ENCODE data around the gene THOP1. TPM values are rescaled to one million over a fixed set of nuclear protein-coding genes. Genes with fewer than 3 reads are reported as not detected.

The THOP1 gene
- total RNA-seq, 1 experiment from 2014 or later, result 308 TPM

DNA sequence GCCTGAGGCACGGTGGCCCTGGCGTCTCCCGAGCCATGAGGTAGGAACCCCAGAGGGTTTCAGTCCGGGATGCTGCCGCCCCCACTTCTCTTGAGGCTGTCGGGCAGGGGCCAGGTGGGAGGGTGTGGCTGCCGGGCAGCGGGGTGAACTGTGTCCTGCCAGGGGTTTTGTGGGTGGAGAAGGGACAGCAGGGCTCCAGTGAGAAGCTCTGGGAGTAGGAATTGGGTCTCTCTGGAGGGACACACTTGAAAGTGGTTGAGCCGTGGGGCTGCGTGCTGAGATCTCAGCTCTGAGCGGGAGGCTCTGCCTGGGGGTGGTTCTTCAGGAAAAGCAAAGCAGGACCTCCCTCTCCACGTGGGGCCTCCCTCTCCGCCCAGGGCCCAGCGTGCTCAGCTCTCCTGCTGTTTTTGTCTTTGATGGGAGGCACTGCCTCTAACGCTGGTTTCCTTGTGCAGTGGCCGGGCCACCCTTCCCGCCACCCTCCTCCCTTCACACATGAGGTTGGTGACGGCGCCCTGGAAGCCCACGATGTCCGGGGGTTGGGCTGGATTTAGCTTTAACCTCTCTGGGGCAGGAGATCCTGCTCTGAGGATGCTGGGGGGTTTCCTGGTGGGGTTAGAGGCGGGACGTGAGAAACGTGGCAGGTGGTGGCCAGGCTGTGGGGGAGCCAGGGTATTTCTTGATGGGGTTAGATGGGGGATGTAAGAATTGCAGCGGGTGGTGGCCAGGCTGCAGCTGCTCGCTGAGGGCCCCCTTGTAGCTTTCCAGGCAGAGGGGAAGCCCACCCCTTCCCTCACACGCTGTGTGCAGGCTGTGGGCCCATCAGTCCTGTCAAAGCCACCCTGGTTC, 19.1 kb downstream of the THOP1 start:
- no peak for DNase-seq (ENCODE audit: low spot score)

DNA sequence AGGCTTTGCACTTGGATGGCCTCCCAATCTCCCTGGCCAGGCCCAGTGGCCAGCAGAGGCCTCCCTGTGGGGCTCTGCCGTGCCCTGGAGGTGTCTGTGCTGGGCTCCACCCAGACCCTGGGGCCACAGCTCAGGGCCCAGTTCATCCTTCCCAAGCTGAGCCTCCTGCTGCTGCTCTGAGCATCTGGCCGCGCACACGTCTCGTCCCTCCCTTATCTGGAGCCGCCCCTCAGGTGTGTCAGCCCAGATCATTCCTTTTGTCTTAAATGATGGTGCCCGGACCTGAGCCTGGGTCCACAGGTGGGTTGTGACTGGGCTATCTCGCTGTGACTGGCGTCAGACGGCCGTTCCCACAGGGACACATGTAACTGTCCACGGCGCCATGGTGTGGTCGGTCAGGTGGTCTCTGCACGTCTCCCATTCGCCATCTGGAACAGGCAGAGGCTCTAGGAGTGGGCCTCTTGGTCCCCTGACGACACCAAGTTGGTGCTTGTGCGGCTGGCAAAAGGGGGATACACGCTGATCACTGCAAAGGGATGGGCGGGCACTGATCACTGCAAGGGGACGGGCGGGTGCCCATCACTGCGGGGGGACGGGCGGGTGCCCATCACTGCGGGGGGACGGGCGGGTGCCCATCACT, 20.1 kb downstream of the THOP1 start:
- DNase-seq (ENCODE audit: low spot score), result no peak

DNA sequence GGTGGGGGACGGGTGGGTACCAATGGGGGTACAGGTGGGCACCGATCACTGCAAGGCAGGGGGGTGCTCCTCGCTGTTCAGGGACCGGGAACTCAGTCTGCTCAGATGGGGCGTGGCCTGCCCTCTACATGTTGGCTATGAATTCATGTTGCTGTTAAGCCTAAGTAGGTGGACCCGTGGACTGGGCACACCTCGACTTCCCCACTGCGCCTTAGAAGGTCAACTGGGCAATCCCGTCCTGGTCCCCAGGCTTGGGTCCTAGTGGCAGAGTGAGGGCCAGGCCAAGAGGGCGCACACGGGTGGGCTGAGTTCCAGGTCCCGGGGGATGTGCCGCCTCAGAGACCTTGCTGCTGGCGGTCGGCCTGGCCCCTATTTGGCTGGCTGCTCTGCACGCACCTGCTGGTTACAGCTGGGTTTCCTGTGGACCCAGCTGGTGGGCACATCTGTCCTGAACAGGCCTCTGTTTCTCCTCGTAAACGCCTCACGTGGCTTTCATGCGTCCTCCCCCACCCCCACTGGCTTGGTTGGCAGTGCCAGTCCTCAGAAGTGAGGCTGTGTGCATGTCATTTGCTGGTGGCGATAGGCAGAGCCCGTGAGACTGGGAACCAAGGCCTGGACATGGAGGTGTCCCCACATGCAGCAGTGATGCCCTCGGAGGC, 20.8 kb downstream of the THOP1 start:
- DNase-seq (ENCODE audit: low spot score), result no peak

DNA sequence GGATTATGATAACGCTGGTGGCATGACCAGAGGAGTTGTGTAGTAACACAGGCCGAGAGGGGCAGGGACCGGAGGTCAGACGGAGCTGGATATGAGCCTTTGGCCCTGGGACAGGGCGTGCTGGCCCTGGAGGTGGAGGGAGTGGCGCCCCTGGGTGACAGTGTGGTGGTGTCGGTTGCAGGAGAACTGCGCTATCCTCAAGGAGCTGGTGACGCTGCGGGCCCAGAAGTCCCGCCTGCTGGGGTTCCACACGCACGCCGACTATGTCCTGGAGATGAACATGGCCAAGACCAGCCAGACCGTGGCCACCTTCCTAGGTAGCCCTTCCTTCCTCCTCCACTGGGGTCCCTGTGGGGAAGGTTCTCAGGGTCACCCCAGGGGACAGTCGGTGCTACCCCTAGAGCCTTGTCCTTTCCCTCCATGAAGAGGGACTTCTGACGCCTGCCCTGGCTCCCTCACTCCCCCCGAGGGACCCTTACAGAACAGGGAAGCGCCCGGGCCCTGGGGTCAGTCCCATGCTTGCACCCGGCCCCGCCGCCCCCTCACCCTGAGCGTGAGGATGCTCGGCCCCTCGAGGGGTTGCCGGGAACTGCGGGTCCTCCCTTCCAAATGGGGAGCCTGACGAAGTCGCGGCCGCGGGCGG, 21.6 kb downstream of the THOP1 start:
- no peak for DNase-seq (ENCODE audit: low spot score)

DNA sequence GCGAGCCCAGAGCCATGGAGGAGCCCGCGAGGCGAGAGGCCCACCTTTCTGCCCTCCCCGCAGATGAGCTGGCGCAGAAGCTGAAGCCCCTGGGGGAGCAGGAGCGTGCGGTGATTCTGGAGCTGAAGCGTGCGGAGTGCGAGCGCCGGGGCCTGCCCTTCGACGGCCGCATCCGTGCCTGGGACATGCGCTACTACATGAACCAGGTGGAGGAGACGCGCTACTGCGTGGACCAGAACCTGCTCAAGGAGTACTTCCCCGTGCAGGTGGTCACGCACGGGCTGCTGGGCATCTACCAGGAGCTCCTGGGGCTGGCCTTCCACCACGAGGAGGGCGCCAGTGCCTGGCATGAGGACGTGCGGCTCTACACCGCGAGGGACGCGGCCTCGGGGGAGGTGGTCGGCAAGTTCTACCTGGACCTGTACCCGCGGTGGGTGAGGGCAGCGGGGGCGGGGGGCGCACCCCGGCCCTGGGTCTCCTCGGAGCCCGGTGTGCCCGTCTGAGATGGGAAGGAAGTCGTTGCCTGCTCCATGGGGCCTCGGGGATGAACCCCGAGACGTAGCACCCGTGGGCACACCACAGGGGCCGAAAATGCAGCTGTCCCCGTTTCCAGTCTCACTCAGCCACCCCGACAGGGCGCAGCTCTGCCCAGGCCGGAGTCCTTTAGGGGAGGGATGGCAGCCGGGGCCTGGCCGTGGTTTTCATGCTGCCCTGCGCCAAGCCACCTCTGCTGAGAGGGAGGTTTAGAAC, 22.3 kb downstream of the THOP1 start:
- no peak for DNase-seq (ENCODE audit: low spot score)

DNA sequence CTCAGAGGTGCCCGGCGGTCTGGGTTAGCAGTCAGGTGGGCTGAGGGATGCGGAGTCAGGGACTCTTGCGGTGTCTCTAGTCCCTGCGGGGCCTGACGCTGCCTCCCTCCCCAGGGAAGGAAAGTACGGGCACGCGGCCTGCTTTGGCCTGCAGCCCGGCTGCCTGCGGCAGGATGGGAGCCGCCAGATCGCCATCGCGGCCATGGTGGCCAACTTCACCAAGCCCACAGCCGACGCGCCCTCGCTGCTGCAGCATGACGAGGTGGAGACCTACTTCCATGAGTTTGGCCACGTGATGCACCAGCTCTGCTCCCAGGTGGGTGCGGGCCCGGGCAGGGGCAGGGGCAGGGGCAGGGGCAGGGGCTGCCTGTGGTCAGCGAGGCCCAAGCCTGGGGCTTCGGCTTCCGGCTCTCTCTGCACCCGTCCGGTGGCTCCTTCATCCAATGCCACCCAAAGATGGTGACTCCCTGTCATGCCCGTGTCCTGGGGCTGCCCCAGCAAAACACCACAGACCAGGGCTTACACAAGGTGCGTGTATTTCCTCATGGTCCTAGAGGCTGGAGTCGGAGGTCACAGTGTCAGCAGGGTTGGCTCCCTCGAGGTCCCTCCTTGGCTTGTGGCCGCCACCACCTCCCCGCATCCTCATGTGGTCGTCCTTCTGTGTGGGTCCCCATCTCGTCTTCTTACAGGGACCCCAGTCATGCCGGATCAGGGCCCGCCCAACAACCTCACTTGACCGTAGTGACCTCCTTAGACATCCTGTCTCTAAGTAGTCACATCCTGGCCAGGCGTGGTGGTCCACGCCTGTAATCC, 23.0 kb downstream of the THOP1 start:
- DNase-seq (ENCODE audit: low spot score), result no peak

DNA sequence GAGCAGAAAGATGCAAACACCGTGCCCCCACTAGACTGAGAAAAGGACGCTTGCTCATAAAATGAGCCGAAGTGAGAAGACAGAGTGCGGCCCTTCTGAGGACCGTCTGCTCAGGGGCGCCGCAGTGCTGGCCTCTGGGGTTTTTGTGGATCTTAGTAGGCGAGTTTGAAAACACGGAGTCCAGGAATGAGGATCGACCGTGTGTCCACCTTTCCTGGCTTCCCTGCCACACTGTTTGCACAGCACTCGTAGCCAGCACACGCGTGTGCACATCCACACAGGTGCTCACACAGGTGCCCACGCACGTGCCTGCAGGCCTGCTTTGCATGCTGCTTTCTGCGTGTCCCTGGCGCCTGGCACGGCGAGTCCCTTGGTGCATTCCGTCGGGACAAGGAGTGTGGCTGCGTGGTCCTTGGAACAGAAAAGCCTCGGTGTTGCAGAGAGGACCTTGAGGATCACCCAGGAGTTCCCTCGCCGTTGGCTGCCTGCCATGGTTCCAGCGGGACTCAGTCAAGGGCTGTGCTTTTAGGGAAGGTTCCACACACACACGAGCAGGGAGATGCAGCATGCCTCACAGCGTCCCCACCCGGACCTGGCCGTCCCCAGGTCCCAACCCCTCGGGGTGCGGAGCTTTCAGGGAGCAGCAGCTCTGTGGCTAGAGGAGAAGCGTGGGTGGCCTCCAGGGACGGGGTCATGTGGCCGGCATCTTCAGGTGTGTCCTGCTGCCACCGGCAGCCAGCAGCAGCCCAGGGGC, 24.3 kb downstream of the THOP1 start:
- DNase-seq (ENCODE audit: low spot score), result no peak

DNA sequence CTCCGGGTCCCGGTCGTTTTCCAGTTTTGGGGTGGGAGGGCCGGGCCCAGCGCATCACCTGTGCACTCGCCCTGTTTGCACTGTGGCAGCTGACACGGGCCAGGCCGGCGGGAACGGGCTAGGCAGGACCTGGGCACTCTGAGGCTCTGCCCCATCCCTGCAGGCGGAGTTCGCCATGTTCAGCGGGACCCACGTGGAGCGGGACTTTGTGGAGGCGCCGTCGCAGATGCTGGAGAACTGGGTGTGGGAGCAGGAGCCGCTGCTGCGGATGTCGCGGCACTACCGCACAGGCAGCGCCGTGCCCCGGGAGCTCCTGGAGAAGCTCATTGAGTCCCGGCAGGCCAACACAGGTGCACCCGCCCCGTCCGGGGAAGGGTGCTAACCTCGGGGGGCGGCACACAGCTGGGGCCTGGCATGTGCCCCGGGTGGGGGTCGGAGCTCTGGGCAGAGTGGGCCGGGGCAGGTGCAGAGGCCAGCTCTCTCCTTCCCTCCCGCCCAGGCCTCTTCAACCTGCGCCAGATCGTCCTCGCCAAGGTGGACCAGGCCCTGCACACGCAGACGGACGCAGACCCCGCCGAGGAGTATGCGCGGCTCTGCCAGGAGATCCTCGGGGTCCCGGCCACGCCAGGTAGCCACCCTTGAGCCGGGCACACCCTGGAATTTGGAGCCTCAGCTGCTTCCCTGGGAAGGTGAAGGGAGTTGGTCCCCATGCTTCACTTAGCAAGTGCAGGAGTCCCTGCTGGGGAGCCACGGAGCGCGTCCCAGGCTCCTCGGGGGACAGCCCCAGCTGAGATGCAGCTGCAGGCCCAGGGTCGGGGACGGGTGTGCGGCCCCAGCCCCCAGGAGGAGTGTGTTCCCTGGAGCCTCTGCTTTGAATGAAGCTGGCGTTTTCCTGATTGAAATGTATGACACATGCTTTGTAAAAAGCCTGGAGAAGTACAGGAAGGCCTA, 25.1 kb downstream of the THOP1 start:
- DNase-seq (ENCODE audit: low spot score), result no peak

DNA sequence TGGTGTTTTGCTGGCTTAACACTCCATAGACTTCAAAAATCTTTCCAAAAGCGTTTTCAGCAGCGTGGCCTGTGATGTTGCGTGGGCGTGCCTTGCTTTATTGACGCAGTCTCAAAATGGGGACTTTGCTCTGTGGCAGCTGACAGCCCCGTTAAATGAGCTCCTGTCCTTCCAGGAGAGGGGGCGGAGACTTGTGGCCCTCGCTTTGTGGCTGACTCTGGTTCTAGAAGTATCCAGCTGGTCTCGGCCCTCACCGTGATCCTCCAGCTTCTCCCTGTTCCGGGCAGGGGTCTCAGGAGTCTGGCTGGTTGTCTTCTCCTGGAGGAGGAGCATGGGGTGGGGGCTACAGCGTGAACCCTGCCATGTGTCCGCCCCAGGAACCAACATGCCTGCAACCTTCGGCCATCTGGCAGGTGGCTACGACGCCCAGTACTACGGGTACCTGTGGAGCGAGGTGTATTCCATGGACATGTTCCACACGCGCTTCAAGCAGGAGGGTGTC, 26.0 kb downstream of the THOP1 start:
- no peak for DNase-seq (ENCODE audit: low spot score)

DNA sequence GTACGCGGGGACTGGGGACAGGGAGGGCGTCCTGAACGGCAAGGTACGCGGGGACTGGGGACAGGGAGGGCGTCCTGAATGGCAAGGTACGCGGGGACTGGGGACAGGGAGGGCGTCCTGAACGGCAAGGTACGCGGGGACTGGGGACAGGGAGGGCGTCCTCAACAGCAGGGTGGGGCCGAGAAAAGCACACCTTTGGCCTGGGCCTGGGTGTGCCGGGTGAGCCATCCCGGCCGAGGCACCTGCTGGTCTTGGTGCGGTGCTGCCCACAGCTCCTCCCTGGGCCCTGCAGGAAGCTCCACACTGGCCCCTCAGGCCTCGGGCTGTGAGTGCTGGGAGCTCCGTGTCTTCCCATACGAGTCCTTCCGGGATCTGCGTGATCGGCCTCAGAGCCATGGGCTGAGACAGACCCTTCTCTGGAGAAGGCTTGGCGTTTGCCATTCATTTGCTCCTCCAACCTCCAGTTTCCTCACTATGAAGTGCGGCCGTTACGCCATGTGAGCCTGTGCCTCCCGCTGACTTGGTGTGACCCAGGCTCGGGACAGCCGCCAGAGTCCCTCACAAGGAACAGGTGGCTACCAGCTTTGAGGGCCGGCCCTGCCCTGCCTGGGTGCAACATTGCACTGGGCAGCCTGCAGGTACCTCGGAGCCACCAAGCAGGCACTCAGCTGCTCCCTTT, 26.6 kb downstream of the THOP1 start:
- DNase-seq (ENCODE audit: low spot score), result no peak

DNA sequence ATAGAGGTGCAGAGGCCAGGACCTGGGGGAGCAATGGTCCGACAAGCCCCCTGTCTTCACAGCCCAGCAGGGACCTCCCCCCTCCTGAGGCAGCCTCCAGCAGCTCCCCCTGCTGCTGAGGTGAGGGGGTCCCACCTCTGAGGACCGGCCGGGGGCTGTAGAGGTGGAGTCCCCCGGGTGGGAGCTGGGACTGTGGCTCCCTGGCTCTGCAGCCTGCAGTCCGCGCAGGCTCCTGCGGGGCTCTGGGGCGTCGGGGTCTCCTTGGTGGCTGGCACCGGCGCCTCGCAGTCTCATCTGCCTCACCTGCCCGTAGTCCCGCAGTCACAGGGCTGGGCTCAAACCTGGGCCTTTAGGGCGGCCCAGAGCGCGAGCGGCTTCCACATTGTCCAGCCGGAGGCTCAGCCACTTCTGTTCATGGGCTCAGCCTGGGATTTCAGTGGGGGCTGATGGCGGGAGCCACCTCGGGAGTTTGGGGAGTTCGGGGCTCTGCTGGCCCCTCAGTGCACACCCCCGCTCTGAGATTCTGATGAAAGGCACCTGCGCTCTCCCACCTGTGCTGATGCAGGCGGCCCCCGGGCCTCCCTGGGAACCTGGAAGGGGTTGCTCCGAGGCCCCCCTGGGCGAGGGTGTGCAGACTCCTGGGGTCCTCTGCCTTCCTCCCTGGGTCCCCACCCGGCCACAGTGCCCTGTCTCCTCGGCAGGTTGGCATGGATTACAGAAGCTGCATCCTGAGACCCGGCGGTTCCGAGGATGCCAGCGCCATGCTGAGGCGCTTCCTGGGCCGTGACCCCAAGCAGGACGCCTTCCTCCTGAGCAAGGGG, 27.3 kb downstream of the THOP1 start:
- no peak for DNase-seq (ENCODE audit: low spot score)

DNA sequence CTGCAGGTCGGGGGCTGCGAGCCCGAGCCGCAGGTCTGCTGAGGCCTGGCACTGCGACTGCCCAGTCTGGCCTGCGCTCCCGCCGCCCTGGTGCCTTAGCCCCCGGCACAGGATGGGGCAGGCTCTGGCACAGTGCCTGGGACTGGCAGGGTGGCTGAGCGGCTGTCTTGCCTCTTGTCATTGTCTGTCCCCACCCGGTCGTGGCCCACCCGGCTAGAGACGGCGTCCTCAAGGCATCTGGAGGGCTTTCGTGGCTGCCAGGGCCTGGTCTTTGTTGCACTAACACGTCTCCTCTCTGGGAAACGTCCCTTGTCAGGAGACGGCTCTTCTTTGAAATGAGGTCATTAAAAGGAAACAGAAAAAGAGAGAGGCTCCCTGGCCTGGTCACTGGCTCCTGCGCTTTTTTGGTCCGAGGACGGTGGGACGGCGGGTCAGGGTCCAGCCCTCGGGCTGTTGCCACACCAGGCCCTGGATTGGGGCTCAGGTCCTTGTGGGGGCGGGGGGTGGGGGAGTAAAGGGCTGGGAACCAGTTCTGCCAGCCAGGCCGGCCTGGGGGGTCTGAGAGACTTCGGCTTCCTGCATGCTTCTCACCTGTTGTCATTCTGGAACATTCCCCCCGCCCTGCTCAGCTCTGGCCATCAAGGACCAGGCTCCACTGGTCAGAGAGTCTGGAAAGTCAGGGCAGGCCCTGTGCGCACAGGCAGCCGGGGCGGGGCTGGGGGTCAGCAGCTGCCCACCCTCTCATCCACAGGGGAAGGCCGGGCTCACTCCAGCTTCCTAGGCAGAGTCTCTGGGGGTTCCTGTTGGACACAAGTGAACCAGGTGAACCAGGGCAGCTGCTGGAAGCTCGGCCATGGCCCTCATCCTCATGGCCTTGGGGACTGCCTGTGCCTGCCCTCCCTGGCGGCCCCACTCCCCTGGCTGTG, 28.2 kb downstream of the THOP1 start:
- DNase-seq (ENCODE audit: low spot score), result no peak

DNA sequence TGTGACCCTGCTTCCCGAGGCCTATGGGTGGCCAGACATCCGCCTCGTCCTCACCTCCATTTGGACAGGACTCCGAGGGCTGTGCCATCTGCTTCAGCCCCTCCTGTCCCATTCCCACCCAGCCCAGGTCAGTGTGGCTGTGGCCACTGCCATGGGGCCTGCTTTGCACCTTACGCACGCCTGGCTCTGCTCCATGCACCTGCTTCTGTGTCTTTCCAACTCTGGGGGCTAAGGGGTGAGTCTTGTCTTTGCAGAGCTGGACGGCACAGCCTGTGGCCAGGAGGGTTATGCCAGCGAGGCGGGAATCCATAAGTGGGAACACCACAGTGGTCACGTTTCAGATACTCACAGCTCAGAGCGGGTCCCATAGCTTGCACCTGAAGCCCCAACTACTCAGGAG, 29.1 kb downstream of the THOP1 start:
- no peak for DNase-seq (ENCODE audit: low spot score)

DNA sequence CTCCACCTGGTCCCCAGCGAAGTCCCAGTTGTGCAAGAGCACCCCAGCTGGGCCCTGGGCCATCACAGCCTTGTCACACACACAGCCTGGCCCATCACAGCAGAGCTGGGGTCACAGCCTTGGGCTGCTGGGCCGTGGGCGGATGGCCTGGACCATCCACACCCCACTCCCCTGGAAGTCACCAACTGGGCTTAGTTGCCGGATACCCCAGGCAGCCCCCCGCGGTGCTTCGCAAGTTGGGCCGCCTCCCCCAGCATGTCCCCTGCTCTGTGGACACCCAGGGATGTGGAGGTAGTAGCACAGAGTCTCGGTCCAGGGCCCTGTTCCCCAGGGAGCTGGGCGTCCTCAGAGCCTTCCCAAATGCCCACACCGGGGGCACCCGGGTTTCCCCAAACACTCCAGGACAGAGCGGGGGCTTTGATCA, 29.9 kb downstream of the THOP1 start:
- DNase-seq (ENCODE audit: low spot score), result no peak

DNA sequence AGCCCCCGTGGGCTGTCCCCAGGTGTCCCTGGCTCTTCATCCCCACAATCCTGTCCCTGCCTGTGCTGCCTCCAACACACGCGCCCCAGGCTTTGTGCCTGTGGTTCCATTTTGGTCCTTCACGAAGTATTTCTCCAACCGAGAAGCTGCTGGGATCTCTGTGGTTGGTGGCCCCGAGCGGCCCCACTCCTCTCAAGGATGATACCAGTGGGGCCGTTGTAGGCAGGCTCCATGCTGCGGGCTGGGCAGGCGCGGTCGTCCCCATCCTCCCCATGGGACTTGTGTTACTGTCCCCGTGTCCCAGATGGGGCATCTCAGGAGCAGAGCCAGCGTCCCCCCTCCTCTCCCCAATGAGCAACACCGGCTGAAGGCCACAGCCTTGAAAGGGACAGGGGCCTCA, 30.6 kb downstream of the THOP1 start:
- no peak for DNase-seq (ENCODE audit: low spot score)

DNA sequence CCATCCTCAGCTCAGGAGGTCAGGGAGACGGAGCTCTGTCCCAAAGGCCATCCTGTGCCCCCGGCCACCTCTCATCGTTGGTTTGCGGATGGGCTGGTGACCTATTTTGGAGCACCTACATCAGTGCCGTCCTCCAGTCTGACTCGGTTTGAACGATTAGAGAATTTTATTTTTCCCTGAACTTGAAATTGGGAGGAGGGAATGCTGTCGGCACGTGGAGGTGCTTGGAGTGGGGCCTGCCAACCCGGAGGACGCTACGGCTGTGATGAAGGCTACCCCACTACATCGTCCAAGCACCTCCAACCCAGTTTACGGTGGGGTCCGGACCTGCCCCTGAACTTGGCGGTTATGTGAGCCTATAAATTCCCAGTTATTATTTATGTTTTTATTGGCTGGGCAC, 31.3 kb downstream of the THOP1 start:
- DNase-seq (ENCODE audit: low spot score), result no peak

All from HT-29 (cell line).